GM12873 (cell line): ENCODE data around the gene ELFN1.

Experiments used
- CTCF ChIP-seq: IDR thresholded peaks from 2 replicates; pipeline ENCODE4 v1.5.1; 2012; ENCODE audit warnings: low read depth, mild to moderate bottlenecking, moderate library complexity, low read length, control low read depth; ENCODE audit not compliant: insufficient read depth; ENCODE audit errors: missing control alignments

The ELFN1 gene

DNA sequence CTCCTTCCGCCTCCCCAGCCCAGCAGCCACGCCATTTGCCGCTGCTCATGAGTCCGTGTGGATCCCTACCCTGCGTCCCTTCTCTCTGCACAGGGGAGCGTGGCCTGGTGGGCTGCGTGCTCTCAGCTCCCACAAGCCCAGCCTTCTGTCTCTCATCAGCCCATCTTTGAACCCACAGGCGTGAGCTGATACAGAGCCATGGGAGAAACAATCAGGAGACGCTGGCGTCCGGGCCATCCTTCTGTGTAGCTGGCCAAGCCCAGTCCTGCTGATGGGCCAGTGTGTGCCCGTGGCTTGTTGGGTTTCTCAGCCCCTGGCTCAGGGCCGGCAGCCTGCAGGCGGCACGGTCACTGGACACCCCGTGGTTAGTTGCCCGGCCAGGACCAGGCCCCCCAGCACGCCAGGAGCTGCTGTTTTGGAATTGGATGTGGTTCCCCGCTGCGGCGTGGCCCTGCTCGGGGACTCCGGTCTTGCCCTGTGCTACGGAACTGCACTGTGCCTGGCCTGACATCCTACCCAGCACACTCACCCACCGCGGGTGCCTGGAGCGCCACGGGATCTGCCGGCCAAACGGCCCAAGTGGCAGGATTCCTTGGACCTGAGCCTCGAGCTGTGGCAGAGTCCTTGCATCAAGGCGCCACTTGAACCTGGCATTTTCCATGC is 88.9 kb downstream of the ELFN1 start:
- no peak for TF ChIP-seq CTCF

DNA sequence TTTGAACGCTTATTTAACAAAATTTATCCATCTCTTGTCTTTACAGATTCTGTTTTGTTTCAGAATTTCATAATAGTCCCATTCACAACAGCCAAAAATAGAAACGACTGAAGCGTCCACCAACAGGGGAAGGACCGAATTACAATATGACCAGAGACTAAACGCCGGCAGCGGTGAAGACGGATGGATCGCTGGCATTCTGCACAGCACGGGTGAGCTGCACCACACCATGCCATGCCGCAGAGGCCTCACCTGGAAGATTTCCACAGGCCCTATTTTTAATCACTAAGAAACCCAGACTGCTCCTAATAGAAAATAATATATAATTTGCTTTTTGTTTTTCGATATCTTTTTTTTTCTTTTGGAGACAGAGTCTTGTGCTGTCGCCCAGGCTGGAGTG is 91.0 kb downstream of the ELFN1 start:
- no peak for TF ChIP-seq CTCF

DNA sequence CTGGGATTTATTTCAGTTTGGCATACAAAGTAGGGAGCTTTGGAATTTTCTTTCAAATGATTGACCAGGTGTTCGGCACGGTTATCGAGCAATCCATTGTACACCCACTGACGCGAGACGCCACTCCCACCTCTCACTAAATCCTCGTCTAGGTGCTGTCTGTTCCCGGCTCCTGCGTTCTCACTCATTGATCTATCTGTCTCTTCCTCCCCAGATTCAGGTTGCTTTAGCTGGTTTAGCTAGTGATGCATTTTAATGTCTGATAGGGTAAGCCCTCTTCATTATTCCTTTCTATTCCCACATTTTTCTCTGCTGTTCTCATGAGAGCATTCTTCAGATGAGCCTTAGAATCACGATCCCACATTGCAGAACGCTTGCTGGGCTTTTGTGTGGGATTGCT is 91.7 kb downstream of the ELFN1 start:
- TF ChIP-seq CTCF: no peak

DNA sequence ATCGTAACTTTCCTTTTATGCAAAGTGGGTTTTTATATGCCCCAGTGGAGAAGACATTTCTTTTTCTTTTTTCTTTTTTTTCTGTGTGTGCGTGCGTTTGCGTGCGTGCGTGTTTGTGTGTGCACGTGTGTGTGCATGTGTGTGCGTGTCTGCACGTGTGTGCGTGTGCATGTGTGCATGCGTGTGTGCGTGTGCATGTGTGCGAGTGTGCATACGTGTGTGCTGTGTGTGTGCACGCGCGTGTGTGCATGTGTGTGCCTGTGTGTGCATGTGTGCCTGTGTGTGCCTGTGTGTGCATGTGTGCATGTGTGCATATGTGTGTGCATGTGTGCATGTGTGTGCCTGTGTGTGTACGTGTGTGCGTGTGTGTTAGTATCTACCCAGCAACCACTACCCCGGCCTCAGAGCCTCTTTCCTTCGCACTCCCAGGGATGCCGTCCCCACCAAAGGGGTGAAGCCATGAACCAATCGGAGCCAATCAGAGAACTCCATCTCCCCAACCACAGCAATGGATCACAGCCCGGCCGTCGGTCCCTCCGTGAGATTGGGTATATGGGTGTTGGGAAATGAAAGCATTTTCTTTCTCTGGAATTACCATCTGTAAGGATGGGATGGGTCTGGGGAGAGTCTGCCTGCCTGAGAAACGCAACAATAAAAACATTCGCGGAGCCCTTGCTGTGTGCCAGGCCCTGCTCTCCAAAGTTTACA is 92.3 kb downstream of the ELFN1 start:
- TF ChIP-seq CTCF: no peak

DNA sequence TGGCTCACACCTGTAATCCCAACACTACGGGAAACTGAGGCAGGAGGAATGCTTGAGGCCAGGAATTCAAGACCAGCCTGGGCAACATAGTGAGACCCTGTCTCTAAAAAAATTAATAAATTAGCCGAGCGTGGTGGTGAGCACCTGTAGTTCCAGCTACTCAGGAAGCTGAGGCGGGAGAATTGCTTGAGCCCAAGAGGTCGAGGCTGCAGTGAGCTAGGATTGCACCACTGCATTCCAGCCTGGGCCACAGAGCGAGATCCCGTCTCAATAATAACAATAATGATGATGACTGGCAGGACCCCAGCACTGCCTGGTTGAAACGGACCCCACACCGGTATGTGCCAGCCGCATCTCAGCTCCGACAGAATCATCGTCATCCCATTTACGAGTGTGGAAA is 93.0 kb downstream of the ELFN1 start:
- TF ChIP-seq CTCF: no peak

- TF ChIP-seq CTCF: no peak
Observed at GRCh38 chr7:1765336-1765735, 95.3 kb downstream of the ELFN1 start.

- TF ChIP-seq CTCF: no peak
Observed at GRCh38 chr7:1767524-1767923, 97.4 kb downstream of the ELFN1 start.
